ENCODE results near the gene EMC1.
"Not testable (repeated sequence)": the region's sequence is repeated elsewhere in the genome, so short reads cannot be mapped to it uniquely, and the experiment has no call there.

Gene EMC1

GRCh38 chr1:19220991-19221390 is 30.3 kb downstream of the EMC1 start:
- Histone ChIP-seq H3K4me1 (ENCODE audit: control insufficient read depth in 1 of 2, insufficient read depth in 1 of 2, low read depth in 1 of 2, low read length in 1 of 2) (peaks cover 13 to 18% of the 10 kb centered on the region in 2 experiments), H3K36me3 (peaks cover 38% of the 10 kb centered on the region), H3K4me3 (ENCODE audit: low read depth in 1 of 2, low read length in 1 of 2) (no peak overlapping the region), H3K27me3 (no peaks in the 10 kb centered on the region), H3K27ac (peak overlapping the region; percentile 53), H3K9me3 (no peaks in the 10 kb centered on the region)
- no peak for TF ChIP-seq CTCF (IDR thresholded peaks at IDR 0.05)

DNA sequence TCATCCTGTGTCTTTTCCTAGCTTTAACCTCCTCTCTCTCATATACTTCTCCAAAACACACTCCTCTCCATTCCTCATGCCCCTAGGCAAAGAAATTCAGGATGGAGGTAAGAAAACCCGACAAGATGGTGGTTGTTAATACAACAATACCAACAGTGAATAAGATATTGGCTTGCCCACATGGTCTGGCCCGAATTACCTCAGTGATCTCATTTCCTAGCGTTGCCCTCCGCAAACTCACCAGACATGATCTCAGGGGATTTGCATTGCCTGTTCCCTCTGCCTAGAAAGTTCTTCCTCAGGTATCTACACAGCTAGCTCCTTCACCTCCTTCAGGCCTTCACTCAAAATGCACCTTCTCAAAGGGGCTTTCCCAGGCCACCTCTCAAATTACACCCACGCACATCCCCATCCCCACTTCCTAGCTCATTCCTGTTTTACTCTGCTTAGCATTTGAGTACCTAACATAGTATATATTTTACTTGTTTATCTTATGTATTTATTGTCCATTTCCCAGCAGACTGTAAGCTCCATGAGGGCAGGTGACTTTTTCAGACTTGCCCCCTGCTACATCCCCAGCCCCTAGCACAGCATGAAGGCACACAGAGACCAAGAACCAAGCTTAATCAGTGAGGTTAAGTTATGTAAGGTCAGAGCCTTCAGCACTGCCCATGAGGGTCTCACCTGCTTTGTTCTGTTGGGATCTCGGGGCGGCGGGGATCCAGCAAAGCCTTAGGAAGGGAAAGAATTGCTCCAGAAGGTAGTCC is 31.1 kb downstream of the EMC1 start:
- Histone ChIP-seq H3K36me3 (peaks cover 36% of the 10 kb centered on the region), H3K4me1 (ENCODE audit: control insufficient read depth in 1 of 2, insufficient read depth in 1 of 2, low read depth in 1 of 2, low read length in 1 of 2) (peaks cover 13 to 18% of the 10 kb centered on the region in 2 experiments), H3K4me3 (ENCODE audit: low read depth in 1 of 2, low read length in 1 of 2) (no peak overlapping the region), H3K27me3 (no peaks in the 10 kb centered on the region), H3K27ac (peak overlapping the region; percentile 53), H3K9me3 (no peaks in the 10 kb centered on the region)
- no peak for TF ChIP-seq CTCF (IDR thresholded peaks at IDR 0.05)

DNA sequence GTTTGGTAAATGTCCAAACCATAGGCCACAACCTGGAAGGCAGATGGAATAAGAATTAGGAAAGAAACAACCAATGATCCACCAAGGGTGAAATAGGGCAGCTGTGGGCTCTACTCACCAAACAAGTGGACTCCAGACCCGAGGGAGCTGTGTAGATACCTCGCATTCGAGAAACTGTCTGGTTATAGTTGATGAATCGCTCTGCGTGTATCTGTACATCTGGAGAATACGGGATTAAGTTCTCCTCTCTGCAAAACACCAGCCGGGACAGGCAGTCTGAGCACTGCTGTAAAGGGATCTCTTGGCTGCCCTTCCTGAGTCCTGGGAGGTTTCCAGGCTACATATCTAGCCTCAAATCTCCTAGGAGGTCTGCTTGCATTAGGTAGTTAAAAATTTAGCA is 31.9 kb downstream of the EMC1 start:
- Histone ChIP-seq H3K36me3 (peaks cover 33% of the 10 kb centered on the region), H3K4me3 (ENCODE audit: low read depth in 1 of 2, low read length in 1 of 2) (no peak overlapping the region), H3K4me1 (ENCODE audit: control insufficient read depth in 1 of 2, insufficient read depth in 1 of 2, low read depth in 1 of 2, low read length in 1 of 2) (peaks cover 13 to 18% of the 10 kb centered on the region in 2 experiments), H3K27ac (no peak overlapping the region), H3K9me3 (no peaks in the 10 kb centered on the region), H3K27me3 (no peaks in the 10 kb centered on the region)
- no peak for TF ChIP-seq CTCF (IDR thresholded peaks at IDR 0.05)

DNA sequence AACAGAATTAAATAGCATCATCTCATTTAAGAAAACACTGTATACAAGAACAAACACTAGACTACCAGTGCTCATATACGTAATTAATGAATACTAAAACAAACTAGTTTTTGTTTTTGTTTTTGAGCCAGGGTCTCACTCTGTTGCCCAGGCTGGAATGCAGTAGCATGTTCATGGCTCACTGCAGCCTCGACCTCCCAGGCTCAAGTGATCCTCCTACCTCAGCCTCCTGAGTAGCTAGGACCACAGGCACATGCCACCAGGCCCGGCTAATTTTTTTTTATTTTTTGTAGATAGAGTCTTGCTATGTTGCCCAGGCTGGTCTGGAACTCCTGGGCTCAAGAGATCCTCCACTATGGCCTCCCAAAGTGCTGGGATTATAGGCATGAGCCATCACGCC is 34.7 kb downstream of the EMC1 start:
- H3K27me3 ChIP-seq; H3K4me3 ChIP-seq (ENCODE audit: low read depth in 1 of 2, low read length in 1 of 2); H3K27ac ChIP-seq; H3K9me3 ChIP-seq; H3K36me3 ChIP-seq: not testable (repeated sequence)
- peaks cover 13 to 20% of the 10 kb centered on the region in 2 experiments for H3K4me1 ChIP-seq (ENCODE audit: control insufficient read depth in 1 of 2, insufficient read depth in 1 of 2, low read depth in 1 of 2, low read length in 1 of 2)

GRCh38 chr1:19213580-19213979 is 37.7 kb downstream of the EMC1 start:
- H3K27ac ChIP-seq = no peak overlapping the region

More at GRCh38 chr1:19213580-19213979, 37.7 kb downstream of the EMC1 start:
- Histone ChIP-seq H3K27me3 (no peaks in the 10 kb centered on the region), H3K36me3 (no peaks in the 10 kb centered on the region), H3K4me1 (ENCODE audit: control insufficient read depth in 1 of 2, insufficient read depth in 1 of 2, low read depth in 1 of 2, low read length in 1 of 2) (peaks cover 23 to 28% of the 10 kb centered on the region in 2 experiments), H3K4me3 (ENCODE audit: low read depth in 1 of 2, low read length in 1 of 2) (no peak overlapping the region), H3K9me3 (no peaks in the 10 kb centered on the region)
- TF ChIP-seq CTCF (IDR thresholded peaks at IDR 0.05) = no peak

Data from neutrophil (primary cell).